HG03354 (cell line): ENCODE results near the gene LCE3C.
"Not testable (repeated sequence)": the region's sequence is repeated elsewhere in the genome, so short reads cannot be mapped to it uniquely, and the experiment has no call there.

Experiments used
- ATAC-seq: cut with Tn5 transposase; IDR thresholded peaks from one replicate; pipeline ENCODE4 v1.9.1; 2021; ENCODE audit warnings: mild to moderate bottlenecking; ENCODE audit not compliant: unreplicated experiment, poor library complexity, severe bottlenecking

The LCE3C gene, protein sequence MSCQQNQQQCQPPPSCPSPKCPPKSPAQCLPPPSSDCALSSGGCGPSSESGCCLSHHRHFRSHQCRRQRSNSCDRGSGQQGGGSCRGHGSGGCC

DNA sequence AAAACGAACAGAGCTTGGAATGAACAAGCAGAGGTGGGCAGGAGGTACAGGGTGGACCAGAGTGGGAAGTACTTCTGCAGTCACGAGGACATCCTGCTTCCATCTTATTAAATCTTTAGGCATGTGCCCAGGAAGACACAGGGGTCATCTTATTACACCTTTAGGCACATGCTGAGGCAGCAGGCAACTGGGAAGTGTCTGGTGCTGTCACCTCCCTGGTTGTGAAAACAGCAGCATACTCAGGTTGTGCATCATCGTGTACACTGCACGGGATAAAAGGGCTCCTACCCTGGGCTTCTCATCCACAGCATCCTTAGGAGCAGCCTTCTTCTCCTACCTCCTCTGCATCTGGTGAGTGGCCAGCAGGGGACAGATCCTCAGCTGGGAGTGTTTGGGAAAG is at the start of gene LCE3C:
Gene LCE3C, plus strand, starts transcription at position 301 of the 400 bp plus-strand sequence. CDS start 498 bp downstream, outside the sequence.
- ATAC-seq: no peak

DNA sequence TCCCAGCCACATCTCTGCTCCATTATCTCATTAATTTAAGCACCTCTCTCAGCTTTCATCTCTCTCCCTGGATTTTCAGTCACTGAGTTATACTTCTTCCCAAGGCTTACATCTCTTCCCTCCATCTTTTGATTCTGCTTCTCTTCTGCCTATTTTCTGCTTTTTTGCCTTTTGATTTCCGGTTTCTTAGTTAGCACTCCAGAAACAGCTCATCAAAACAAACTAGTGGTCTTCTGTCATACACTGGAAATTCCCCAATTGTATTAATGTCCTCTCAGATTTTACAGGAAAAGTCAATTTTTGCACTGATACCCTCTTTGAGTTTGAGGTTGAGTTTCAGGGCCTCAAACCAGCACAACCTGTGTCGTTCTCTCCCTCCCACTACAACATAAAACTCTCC is 34.9 kb upstream of the LCE3C start:
- no peak for ATAC-seq

DNA sequence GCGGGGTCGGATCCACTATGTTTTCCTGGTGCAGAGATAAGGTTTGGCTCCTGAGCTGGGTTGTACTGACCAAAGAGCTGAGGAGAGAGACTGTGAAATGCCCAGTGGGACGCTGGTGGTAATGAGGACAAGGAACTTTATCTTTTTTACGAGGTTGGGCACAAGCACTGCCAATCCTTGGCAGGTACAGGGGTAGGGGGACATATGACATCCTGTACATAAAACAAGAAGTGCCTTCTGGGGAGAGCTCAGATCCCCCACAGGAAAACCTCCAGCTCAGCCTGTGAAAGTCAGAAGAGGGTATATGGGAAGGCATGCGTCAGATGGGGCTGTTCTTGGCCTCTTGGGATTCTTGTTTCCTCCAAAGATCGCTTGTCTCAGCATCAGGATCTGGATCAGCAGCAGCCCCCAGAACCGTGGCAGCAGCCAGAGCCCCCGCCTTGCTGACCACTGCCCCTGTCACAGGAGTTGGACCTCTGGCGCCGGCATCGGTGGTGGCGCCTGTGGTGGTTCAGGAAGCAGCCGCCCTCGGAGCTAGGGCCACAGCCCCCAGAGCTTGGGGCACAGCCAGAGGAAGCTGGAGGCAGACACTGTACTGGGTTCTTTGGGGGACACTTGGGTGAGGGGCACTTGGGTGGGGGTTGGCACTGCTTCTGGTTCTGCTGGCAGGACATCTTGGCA is 34.4 kb upstream of the LCE3C start:
- ATAC-seq: no peak

DNA sequence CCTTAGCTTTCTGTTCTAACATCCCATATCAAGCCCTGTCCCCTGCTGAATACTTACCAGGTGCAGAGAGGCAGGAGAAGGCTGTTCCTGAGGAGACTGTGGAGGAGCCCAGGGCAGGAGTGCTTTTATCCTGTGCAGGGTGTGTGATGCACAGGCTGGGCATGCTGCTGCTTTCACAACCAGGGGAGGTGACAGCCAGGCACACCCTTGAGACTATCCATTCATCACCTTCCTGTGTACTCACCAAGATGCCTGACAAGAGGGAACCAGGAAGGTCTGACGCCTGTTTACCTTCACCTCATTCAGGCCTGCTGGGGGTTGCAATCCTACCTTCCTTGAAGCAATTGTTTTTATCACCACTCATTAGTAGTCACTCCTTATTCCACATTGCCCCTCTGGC is 33.4 kb upstream of the LCE3C start, which contains the start of gene LCE3E:
Gene LCE3E, minus strand, starts transcription at position 100 of the 400 bp plus-strand sequence. CDS start 572 bp downstream, outside the sequence.
- ATAC-seq: no peak

DNA sequence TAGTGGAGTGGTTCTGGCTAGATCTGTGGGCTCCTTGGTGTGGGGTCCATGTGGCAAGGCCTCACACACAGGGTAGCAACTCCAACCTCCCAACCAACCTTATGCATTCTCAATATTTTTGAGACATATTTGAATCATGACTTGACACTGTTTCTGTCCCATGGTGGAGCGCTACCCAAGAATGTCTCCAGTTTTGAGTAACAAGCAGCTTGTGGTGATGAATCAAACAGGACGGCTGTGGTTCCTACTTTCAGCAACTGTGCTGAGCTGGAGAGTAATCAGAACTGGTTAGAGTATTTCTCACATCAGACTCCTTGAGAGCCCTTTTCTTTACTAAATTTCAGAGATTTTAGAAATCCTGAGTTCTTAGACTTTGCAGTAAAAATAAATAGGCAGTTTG is 22.9 kb upstream of the LCE3C start:
- ATAC-seq: no peak

DNA sequence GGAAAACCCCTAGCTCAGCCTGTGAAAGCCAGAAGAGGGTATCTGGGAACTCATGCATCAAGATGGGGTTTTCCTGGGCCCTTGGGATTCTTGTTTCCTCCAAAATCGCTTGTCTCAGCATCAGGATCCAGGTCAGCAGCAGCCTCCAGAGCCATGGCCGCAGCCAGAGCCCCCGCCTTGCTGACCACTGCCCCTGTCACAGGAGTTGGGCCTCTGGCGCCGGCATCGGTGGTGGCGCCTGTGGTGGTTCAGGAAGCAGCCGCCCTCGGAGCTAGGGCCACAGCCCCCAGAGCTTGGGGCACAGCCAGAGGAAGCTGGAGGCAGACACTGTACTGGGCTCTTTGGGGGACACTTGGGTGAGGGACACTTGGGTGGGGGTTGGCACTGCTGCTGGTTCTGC is 20.5 kb upstream of the LCE3C start:
- not testable (repeated sequence) for ATAC-seq

DNA sequence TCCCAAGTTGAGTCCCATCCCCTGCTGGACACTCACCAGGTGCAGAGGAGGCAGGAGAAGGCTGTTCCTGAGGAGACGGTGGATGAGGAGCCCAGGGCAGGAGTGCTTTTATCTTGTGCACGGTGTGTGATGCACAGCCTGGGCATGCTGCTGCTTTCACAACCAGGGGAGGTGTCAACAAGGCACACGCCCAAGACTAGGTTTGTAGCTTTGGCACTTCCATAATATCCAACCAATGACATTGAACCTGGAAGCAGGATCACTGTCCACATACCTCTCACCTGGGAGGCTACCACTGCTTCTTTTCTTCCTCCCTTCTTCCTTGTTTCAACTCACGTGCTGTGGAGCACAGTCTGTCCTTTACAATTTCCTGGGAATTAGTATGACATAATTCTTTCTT is 19.6 kb upstream of the LCE3C start, which contains the start of gene LCE3D:
Gene LCE3D, minus strand, starts transcription at position 84 of the 400 bp plus-strand sequence. CDS start 580 bp downstream, outside the sequence.
- no peak for ATAC-seq

DNA sequence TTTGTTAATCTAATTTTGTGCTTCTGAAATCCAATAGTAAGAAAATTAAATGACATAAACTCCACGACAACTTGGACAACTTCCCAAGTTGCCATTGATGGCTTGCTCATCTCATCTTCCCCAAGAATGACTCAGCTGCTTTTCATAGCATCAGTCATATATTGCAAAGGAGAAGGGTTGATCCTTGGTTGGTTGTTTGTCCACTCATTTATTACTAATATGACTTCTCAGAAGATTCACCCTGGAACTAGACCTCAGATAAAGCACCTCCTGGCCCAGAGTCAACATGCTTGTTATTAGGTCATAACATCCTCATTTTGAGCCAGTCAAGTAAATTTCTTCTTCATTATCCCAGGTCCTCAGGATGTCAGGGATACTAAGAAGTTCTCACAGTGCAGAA is 17.4 kb upstream of the LCE3C start:
- ATAC-seq: no peak

DNA sequence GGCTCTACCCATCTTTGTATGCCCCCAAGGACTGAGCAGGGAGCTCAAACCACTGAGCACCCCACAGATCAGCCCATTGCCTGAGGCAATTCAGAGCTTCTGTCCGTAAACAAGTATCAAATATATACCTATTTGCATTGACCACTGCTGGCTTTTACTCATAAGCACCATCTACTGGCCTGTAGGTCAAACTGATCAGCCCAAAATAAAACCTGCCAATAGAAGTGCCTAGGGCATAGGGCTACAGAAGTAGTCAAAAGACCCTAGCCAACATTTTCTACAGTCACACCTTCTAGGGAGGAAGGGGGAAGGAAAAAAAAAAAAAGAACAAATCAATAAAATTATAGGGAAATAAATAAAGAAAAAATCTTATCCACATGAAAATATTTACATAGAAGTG is 14.4 kb upstream of the LCE3C start:
- ATAC-seq: no peak

DNA sequence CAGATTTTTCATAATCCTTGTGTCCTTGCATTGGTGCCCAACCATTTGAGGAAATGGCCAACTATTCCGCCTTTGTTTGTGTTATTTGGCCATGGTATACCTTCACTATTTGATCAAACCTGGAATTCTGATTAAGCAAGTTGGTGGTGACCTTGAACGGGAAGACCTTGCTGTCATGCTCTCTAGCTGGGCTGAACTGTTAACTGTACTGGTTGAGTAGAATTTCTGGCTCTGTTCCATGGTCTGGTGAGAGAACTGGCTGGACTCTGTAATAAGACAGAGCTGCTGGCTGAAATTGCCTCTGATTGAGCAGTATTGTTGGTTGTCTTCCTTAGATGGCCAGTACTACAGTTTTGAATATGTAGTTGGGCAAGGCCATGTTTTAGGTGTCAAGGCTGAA is 3.0 kb upstream of the LCE3C start:
- ATAC-seq: no peak

DNA sequence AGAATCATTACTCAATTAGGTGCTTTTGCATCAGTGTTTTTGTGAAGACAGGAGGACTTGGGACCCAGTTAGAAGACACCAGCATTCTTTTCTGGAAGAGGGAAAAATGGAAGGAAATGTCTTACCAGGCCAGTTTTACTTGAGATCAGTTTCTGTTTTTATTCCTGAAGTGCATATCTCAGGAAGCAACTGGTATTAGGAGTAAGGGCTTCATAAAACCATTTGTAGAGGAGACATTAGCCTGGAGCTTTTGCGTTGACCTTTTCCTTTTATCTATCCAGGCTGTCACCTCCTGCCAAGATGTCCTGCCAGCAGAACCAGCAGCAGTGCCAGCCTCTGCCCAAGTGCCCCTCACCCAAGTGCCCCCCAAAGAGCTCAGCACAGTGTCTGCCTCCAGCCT is 13.5 kb downstream of the LCE3C start, which contains the start of gene LCE3B:
Gene LCE3B, plus strand, starts transcription at position 301 of the 400 bp plus-strand sequence. Its CDS starts 0 bp downstream, at position 301.
- no peak for ATAC-seq

DNA sequence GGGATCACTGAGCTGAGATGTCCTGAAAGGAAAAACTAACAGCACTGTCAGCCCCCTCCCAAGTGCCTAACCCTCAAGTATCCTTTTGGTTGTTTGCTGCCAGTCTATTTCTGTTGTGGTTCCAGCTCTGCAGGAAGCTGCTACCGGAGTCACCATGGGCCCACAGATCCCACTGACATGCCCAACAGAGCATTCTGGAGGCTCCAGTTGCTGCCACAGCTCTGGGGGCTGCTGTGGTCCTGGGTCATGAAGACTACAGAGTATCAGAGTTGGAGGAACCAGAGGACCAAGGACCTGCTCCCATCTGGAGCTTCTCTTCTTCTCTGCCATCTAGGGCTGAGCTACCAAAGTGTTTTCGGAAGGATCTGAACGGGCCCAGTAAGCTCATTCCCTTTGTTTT is 22.0 kb downstream of the LCE3C start:
- ATAC-seq: no peak

DNA sequence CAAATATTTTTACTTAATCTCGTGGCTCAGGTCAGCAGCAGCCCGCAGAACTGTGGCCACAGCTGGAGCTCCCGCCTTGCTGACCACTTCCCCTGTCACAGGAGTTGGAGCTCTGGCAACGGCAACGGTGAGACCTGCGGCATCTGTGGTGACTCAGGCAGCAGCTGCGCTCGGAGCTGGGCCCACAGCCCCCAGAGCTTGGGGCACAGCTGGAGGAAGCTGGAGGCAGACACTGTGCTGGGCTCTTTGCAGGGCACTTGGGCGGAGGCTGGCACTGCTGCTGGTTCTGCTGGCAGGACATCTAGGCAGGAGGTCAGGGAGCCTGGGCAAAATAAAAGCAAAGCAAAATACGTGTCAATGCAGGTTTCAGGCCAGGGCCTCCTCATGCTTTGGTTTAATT is 22.8 kb downstream of the LCE3C start, which contains the start of gene LCE3A:
Gene LCE3A, minus strand, starts transcription at position 301 of the 400 bp plus-strand sequence. Its CDS starts 0 bp downstream, at position 301.
- no peak for ATAC-seq

DNA sequence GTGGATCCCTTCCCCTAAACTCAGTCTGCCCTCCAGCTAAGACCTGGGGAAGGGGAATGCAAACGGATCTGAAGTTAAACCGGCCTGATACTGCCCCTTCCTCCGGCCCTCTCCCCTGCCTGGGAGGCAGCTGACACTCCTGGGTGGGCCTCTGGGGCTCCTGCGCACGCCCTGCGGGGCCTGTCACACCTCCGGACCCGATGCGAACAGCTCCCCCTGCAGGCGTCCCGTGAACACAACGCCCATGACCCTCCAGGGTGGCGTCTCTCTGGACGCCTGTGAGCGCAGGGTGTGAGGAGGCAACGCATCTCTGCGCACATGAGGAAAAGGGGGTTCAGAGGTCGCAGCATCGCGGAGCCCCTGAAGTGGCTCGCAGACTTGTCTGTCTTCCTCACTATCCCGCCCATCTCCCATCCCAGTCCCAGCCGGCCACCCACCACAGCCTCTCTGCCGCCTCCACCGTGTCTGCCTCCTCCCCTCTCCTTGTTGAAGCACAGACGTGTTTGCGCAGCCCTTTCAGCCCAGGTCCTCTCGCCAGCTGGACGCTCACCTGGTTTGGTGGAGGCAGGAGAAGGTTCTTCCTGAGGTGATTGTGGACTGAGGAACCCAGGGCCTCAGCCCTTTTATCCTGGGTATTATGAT is 23.3 kb downstream of the LCE3C start:
- no peak for ATAC-seq

DNA sequence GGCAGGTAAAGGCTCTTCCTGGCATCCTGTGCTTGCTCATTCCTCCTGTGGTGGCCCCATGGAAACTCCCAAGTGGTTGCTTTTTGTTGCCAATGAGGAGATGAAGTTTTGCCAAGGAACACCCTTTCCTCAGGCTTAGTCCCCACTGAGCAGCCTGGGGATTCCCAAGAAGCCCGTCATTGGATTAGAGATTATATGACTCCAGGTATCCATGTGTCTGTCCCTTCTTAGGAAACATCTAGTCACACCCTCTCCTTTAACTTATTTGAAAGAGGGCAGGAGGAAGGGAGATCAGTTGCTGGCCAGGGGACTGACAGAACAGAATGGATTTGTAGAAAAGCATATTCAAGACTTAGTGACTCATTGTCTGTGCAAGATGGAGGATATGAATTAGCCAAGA is 26.7 kb downstream of the LCE3C start:
- no peak for ATAC-seq

DNA sequence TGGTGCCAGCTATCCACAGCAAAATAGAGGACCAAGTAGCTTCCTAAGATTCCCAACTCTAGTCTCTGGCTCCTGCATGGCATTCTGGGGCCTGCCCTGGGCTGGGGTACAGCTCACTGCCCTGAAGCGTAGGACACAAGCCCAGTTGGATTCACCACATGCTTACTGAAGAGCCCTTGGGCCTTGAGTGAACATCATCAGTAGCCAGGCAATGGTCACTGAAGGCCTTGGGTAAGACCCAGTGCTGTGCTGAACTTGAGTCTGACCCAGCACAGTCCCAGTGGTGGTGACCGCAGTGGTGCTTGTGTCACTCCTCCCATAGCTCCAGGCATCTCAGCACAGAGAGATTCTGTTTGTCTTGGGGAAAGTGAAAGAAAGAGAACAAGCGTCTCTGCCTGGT is 30.6 kb downstream of the LCE3C start:
- ATAC-seq: no peak

DNA sequence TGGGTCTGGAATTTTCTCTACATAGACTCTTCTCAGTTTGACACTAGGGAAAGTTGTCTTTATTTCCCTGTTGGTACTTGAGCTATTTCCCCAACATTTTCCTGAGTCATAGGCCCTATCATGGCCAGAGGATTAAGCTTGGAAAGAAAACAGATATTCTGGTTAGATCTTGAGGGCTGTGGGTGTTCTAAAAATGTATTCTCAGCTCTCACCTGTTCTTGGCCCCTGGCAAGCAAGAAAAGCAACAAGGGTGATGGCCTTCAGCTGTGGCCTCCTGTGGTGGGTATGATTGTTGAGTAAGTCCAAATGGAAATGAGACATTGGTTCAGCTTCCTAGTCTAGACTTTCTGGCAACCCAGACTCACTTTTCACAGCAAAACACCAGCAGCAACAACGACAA is 40.3 kb downstream of the LCE3C start:
- ATAC-seq: no peak

DNA sequence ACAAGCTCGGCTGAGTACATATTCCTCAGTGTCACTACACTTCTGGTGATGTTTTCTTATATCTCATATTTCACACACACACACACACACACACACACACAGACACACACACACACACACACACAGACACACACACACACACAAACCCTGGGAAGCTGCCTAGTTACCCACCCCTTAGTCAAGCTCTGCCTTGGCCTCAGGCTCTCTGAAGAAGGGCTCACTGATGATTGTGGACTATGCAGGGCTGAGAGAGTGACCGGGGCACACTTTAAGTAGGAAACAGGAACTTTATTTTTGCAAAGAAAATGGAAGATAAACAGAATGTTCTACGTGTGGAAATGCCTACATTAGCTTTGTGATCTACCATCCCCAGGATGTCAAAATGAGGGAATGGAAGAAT is 43.9 kb downstream of the LCE3C start:
- ATAC-seq: no peak

DNA sequence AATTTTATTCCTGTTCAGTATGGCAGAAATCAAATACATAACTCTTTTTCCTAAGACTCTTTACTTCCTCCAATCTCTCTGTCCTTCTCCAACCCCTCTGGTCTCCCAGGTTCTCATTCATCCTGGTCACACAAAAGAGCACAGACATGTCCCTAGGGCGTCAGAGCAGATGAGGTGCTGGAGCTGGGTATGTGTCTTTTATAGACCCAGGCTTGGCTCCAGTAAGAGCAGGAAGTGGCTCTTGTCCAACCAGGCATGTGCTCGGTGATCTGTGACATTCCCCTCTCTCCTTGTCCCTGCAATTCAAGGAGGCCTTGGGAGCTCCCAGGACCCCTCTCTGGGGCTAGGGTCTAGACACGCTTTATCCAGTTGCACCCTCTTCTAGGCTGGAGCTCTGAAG is 45.1 kb downstream of the LCE3C start:
- ATAC-seq: no peak

DNA sequence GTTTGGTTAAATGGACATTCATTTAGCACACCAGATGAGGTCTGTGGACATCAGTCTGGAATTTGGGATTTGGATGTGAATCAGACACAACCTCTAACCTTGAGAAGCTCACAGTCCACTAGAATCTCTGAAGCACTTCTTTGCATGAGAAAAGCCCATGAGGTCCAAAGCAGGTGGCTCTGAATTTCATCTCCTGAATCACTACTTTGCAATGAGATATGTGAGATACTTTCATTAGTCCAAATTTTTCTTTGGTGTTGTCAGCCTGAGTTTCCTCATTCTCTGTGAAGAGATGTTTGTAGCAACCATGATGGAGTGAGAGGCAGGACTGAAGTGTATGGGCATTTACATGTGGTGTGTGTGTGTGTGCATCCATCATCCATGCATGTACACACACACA is 46.6 kb downstream of the LCE3C start:
- no peak for ATAC-seq
